GM10248 (cell line): Measurements from ENCODE around the gene PUS10.
"Not testable (repeated sequence)": the region's sequence is repeated elsewhere in the genome, so short reads cannot be mapped to it uniquely, and the experiment has no call there.

Experiments used
- CTCF ChIA-PET: fragments of 300-600 bp; sonication (Branson Sonifier 250); formaldehyde crosslinking; extraction: SDS; loops from one replicate; lab custom pipeline; 2021; ENCODE audit warnings: antibody characterized with exemption; lab: Yijun Ruan, JAX
- POLR2A ChIA-PET: fragments of 350-650 bp; sonication (Branson Sonifier 250); formaldehyde crosslinking; extraction: SDS; loops from one replicate; lab custom pipeline; 2020; ENCODE audit warnings: antibody characterized with exemption; lab: Yijun Ruan, JAX
- DNase-seq: peaks from one replicate; pipeline ENCODE4 v3.0.0; 2012; ENCODE audit errors: extremely low spot score
- CTCF ChIP-seq: IDR thresholded peaks from 2 replicates; pipeline ENCODE4 v1.5.1; 2012; ENCODE audit warnings: mild to moderate bottlenecking, low read depth; ENCODE audit errors: extremely low read depth, missing control alignments, control extremely low read depth

PUS10 gene

DNA sequence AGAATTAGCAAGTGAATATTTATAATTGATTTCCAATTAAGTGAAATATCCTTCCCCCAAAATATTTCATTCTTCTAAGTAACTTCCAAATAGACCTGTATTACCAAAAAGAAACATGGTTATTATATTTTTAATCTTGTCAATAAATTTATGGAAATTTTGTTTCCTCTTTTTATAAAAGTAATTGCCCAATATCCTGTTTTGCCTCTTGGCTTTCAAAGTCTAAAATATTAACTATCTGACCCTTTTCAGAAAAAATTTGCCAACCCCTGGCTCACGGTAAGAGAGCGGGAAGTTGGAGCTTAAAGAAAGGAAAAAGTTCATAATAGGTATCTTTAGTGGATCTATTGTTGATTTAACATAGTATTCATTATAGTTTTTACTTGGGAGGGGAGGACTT is 27.2 kb upstream of the PUS10 start:
- POLR2A ChIA-PET = no interaction called here
- no peak for DNase-seq
- CTCF ChIA-PET = no interaction called here
- no peak for TF ChIP-seq CTCF

- CTCF ChIA-PET = no interaction called here
These were observed 26.6 kb upstream of the PUS10 start for GRCh38 chr2:61044636-61045035.

DNA sequence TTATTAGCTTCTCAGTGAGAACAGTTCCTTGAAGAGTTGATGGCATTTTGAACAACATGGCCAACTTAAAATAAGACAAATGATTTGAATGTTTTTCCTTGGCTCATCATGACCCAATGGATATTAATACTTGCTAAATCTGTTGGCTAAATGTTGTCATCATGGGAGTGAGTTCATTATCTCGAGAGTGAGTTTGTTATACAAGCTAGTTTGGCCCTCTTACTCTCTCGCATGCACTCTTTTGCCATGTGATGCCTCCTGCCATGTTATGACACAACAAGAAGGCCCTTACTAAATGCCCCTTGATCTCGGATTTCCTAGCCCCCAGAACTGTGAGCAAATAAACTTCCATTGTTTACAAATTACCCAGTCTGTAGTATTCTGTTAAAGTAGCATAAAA is 24.8 kb upstream of the PUS10 start:
- ChIA-PET CTCF (no interaction called here), POLR2A (no interaction called here)
- no peak for DNase-seq
- TF ChIP-seq CTCF = no peak

More at GRCh38 chr2:61044636-61045035, 26.6 kb upstream of the PUS10 start:
- DNase-seq = peak; percentile 15
- POLR2A ChIA-PET = no interaction called here
- TF ChIP-seq CTCF = no peak

- DNase-seq, CTCF ChIA-PET: not testable (repeated sequence)
- POLR2A ChIA-PET = interaction anchor here (0.6 kb wide), 1 partner anchor 10 kb away, joined by 4 read pairs; no protein-coding TSS in a partner anchor
These were observed 18.6 kb upstream of the PUS10 start for GRCh38 chr2:61036643-61037042.

DNA sequence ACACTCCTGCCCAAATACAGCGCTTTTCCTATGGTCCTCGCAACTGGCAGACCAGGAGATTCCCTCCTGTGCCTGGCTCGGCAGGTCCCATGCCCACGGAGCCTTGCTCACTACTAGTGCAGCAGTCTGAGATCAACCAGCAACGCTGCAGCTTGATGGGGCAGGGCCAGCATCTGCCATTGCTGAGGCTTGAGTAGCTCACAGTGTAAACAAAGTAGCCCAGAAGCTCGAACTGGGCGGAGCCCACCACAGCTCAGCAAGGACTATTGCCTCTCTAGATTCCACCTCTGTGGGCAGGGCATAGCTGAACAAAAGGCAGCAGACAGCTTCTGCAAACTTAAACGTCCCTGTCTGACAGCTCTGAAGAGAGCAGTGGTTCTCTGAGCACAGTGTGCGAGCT is 16.5 kb upstream of the PUS10 start:
- POLR2A ChIA-PET = not testable (repeated sequence)
- CTCF ChIA-PET = interaction anchor here (1.0 to 1.8 kb wide), 3 partner anchors 12 to 227 kb away, joined by 3 to 6 read pairs (median 3); no protein-coding TSS in a partner anchor

GRCh38 chr2:61029533-61029932 is 11.5 kb upstream of the PUS10 start:
- POLR2A ChIA-PET = no interaction called here
- TF ChIP-seq CTCF = no peak
- no peak for DNase-seq
- CTCF ChIA-PET = no interaction called here

More for the DNA sequence above, 16.5 kb upstream of the PUS10 start:
- DNase-seq = not testable (repeated sequence)

DNA sequence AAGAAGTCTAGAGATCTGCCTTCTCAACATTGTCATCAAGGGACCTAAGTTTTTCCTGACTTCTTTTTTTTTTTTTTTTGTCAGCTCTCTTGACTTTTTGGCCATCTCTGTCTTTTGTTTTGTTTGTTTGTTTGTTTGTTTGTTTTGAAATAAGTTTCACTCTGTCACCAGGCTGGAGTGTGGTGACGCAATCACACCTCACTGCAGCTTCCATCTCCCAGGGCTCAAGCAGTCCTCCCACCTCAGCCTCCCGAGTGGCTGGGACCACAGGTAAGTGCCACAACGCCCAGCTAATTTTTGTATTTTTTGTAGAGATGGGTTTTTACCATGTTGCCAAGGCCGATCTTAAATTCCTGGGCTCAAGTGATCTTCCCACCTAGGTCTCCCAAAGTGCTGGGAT is 5.6 kb upstream of the PUS10 start:
- no peak for TF ChIP-seq CTCF
- no peak for DNase-seq
- POLR2A ChIA-PET = no interaction called here
- CTCF ChIA-PET = interaction anchor here (2.7 kb wide), 1 partner anchor 8 kb away, joined by 8 read pairs; no protein-coding TSS in a partner anchor

- CTCF ChIA-PET = interaction anchor here (1.6 to 2.7 kb wide), 2 partner anchors 11 to 22 kb away, joined by 5 to 8 read pairs; no protein-coding TSS in a partner anchor
- TF ChIP-seq CTCF = no peak
- POLR2A ChIA-PET = no interaction called here
- DNase-seq = no peak
These were observed 3.2 kb upstream of the PUS10 start for GRCh38 chr2:61021228-61021660.
